Measurements from ENCODE around the gene OLFML1.

The OLFML1 gene

DNA sequence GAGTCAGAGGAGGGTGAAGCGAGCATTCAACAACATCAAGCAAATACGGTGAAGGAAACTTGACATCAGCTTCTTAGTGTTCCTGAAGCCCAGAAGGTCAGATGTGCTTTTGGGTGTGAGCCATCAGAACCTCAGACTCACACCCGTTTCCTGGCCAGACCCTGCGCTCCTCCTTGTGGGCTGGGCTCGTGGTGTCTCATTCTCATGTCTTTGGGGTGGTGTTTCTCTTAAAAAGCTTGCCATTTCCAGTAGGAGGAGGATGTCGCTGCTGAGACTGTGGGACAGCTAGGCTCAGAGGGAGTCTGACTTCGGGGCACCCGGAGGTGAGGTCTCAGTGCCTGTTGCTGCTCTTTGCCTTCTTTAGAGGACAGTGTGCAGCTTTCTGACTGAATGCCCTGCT, 52.7 kb downstream of the OLFML1 start:
- no peak overlapping the region for H3K4me3 ChIP-seq (ENCODE audit: low read length)
- H3K27ac ChIP-seq (ENCODE audit: low read length), result no peak overlapping the region
- H3K36me3 ChIP-seq (ENCODE audit: insufficient read depth, low read depth, low read length), result no peaks in the 10 kb centered on the region
- no peaks in the 10 kb centered on the region for H3K9me3 ChIP-seq (ENCODE audit: insufficient read depth, low read depth, low read length)
- H3K27me3 ChIP-seq (ENCODE audit: insufficient read depth, low read length), result no peaks in the 10 kb centered on the region
- H3K9ac ChIP-seq (ENCODE audit: low read depth, low read length), result no peak overlapping the region
- no peaks in the 10 kb centered on the region for H3K4me1 ChIP-seq (ENCODE audit: insufficient read depth, low read length)

DNA sequence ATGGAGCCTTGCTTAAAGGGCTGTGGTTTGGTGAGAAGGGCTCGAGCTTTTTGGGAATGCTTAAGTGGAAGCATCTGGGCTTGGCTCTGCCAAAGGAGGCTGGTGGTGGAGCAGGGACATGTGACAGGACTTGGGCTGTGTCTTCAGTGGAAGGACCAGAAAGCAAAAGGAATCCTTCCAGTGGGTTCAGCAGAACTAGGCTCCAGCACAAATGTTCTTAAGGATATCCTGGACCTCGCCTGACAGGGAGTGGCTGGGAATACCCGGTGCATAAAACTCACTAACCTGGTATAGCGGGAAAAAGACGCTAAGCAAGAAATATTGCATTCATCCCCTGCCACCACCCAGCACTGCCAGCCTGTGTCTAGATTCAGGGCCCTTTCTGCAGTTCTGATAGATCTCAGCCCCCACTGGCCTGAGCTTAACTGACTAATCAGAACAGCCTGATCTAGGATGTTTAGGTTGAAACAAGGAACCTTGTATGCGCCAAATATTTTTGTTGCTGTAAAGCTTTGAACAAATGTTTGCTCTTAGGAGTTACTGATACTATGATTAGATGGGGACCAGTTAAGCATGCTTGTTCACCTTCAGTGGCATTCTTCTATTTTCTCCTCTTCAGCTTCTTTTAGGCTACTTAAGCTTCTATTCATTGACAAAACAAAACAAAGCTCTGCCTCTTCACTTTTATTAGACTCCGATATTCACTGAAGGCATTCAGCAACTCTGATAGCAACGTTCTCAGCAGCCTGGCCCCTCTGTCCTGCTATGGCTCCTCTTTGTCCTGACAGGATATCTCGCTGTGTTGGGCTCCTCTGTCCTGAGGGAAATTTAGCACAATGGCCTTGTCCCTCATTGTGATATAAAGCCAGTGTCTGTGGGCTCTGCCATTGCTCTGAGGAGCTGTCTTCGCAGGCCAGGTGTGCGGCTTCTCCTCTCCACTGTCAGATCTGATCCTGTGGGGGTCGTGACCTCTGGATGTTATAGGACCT, 53.5 kb downstream of the OLFML1 start:
- H3K9me3 ChIP-seq (ENCODE audit: insufficient read depth, low read depth, low read length), result no peaks in the 10 kb centered on the region
- H3K4me1 ChIP-seq (ENCODE audit: insufficient read depth, low read length), result no peaks in the 10 kb centered on the region
- H3K9ac ChIP-seq (ENCODE audit: low read depth, low read length), result no peak overlapping the region
- no peak overlapping the region for H3K4me3 ChIP-seq (ENCODE audit: low read length)
- H3K27me3 ChIP-seq (ENCODE audit: insufficient read depth, low read length), result no peaks in the 10 kb centered on the region
- no peaks in the 10 kb centered on the region for H3K36me3 ChIP-seq (ENCODE audit: insufficient read depth, low read depth, low read length)
- H3K27ac ChIP-seq (ENCODE audit: low read length), result no peak overlapping the region

DNA sequence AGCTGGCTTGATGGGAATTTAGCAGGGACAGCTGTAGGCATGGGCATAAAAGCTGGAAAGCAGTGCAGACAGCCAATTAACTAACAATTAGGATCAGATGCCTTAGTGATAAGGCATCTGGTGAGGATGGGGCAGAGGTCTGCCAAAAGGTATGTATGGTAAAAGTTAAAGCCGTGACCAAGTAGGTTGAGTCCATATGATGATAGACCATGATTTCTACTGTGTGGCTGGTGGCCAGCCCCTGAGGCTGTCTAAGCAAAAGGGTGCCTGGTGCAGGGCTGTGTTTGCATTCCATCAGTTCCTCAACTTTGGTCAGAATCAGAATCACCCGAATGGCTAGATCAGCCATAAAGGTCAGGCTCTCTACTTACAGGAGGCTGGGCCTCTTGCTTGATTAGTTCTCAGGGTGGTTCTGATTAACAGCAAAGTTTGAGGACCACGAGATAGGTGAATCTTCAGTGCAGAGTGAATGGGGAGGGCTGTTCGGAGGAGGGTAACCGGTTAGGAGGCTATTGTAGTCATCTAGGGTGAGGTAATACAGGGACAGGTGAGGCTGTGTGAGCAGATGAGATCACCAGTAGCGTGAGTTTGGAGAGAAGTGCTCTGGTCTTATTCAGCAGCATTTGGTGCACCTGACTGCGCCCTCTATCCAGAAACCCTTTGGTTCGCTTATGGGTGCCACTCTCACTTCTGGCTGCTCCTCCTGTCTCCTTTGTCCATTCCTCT, 55.7 kb downstream of the OLFML1 start:
- Histone ChIP-seq H3K4me1 (ENCODE audit: insufficient read depth, low read length) (peaks cover 4% of the 10 kb centered on the region; the same call in 1 of the 2 replicates), H3K27ac (ENCODE audit: low read length) (no peak overlapping the region), H3K4me3 (ENCODE audit: low read length) (no peak overlapping the region)

DNA sequence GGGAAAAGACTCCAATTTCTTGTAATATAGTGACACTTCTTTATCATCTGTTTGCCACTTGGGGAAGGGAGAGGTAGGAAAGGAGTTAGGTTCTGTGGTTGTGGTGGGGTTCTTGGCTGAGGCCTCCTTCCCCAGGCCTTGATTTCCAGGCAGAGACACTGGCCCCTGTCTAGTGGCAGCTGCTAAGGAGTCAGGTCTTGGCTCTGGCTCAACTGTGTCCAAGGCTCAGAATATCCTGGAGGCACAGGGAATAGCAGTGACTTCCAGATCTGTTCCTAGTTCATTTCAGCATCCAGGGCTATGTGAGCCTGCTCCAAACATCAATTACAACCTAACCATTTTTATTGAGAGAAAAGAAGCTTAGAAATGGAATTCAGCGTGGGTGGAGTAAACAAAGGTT, 58.0 kb downstream of the OLFML1 start:
- H3K4me3 ChIP-seq (ENCODE audit: low read length), result no peak overlapping the region
- H3K36me3 ChIP-seq (ENCODE audit: insufficient read depth, low read depth, low read length), result no peaks in the 10 kb centered on the region
- peaks cover 4% of the 10 kb centered on the region; the same call in 1 of the 2 replicates for H3K4me1 ChIP-seq (ENCODE audit: insufficient read depth, low read length)
- no peak overlapping the region for H3K27ac ChIP-seq (ENCODE audit: low read length)
- no peaks in the 10 kb centered on the region for H3K27me3 ChIP-seq (ENCODE audit: insufficient read depth, low read length)
- H3K9ac ChIP-seq (ENCODE audit: low read depth, low read length), result no peak overlapping the region
- H3K9me3 ChIP-seq (ENCODE audit: insufficient read depth, low read depth, low read length), result no peaks in the 10 kb centered on the region

More for the DNA sequence above, 55.7 kb downstream of the OLFML1 start:
- Histone ChIP-seq H3K9ac (ENCODE audit: low read depth, low read length) (no peak overlapping the region), H3K27me3 (ENCODE audit: insufficient read depth, low read length) (no peaks in the 10 kb centered on the region), H3K36me3 (ENCODE audit: insufficient read depth, low read depth, low read length) (no peaks in the 10 kb centered on the region), H3K9me3 (ENCODE audit: insufficient read depth, low read depth, low read length) (no peaks in the 10 kb centered on the region)

DNA sequence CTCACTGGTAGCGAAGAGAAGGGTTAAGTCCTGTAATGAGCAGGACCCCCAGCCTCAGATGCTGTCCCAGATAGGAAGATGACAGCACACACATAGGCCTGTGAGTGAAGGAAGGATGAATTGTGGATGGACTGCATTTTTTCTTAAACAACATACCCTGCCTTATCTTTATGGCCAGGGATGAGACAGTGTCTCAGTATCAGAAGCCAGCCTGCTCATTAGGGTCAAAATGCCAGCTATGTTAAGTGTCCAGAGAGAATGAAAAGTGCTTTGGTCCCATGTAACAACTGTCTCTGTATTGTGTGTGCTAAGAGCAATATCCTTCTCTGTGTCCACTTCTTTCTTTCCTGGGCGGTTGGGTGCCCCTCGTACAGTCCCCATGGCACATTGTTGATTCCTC, 58.7 kb downstream of the OLFML1 start:
- H3K4me3 ChIP-seq (ENCODE audit: low read length), result no peak overlapping the region
- H3K9me3 ChIP-seq (ENCODE audit: insufficient read depth, low read depth, low read length), result no peaks in the 10 kb centered on the region
- no peaks in the 10 kb centered on the region for H3K36me3 ChIP-seq (ENCODE audit: insufficient read depth, low read depth, low read length)
- H3K4me1 ChIP-seq (ENCODE audit: insufficient read depth, low read length), result peaks cover 7% of the 10 kb centered on the region; the same call in 1 of the 2 replicates
- no peak overlapping the region for H3K9ac ChIP-seq (ENCODE audit: low read depth, low read length)
- no peak overlapping the region for H3K27ac ChIP-seq (ENCODE audit: low read length)
- H3K27me3 ChIP-seq (ENCODE audit: insufficient read depth, low read length), result no peaks in the 10 kb centered on the region

DNA sequence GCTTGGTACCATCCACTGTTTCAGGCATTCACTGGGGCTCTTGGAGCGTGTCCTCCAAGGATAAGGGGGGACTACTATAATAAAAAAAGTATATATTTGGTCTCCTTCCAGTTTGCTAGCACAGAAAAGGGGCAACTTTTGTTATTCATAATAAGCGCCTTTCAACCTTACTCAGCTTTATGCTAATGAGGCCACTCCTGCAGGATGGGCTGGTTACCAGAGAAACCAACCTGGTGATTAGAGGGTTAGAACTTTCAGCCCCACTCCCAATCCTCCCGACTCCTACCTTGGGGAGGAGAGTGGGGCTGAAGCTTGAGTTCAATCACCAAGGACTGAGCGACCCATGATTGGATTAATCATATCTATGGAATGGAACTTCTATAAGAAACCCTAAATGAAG, 60.3 kb downstream of the OLFML1 start:
- no peak overlapping the region for H3K27ac ChIP-seq (ENCODE audit: low read length)
- H3K4me1 ChIP-seq (ENCODE audit: insufficient read depth, low read length), result peaks cover 7% of the 10 kb centered on the region; the same call in 1 of the 2 replicates
- H3K36me3 ChIP-seq (ENCODE audit: insufficient read depth, low read depth, low read length), result no peaks in the 10 kb centered on the region
- no peaks in the 10 kb centered on the region for H3K27me3 ChIP-seq (ENCODE audit: insufficient read depth, low read length)
- H3K4me3 ChIP-seq (ENCODE audit: low read length), result no peak overlapping the region
- no peaks in the 10 kb centered on the region for H3K9me3 ChIP-seq (ENCODE audit: insufficient read depth, low read depth, low read length)
- no peak overlapping the region for H3K9ac ChIP-seq (ENCODE audit: low read depth, low read length)

DNA sequence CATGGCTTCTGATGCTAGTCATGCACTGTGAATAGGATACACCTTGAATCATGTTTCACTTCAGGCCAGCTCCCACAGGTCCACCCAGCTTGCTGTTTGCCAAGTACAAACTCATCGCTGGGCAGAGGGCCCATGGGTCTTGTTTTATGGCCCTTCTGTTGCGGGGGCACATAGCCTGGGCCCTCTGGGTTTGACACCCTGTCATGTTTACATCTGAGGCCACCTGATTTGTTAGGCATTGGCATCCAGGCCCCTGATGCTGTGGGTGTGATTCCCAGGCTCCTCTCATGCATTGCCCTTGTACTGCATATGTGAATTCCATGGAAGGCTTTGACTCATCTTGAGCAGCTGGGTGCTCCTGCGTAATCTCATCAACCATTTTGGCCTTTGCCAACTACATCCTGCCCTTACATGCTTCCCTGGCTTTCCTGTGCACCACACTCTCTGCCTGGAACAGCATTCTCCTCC, 61.1 kb downstream of the OLFML1 start:
- Histone ChIP-seq H3K4me3 (ENCODE audit: low read length) (no peak overlapping the region), H3K27me3 (ENCODE audit: insufficient read depth, low read length) (no peaks in the 10 kb centered on the region), H3K9ac (ENCODE audit: low read depth, low read length) (no peak overlapping the region), H3K27ac (ENCODE audit: low read length) (no peak overlapping the region), H3K4me1 (ENCODE audit: insufficient read depth, low read length) (peaks cover 7% of the 10 kb centered on the region; the same call in 1 of the 2 replicates), H3K36me3 (ENCODE audit: insufficient read depth, low read depth, low read length) (no peaks in the 10 kb centered on the region), H3K9me3 (ENCODE audit: insufficient read depth, low read depth, low read length) (no peaks in the 10 kb centered on the region)

DNA sequence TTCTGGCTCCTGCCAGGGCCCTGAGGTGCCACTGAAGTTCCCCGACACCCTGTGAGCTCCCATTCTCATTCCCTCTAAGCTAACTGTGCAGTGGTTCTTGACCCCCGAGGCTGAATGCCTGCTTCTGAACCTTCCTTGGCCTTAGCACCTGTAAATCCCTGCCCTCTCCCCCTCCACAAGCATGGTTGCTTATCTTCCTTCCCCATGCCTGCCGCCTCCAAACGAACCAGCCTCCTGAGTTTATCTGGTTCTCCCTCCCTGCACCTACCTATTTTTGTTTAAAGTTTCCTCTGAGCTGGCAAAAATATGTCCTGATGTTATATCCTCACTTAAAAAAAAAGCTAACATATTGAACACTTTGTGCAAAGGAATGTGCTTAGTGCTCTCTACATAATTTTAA, 62.4 kb downstream of the OLFML1 start:
- Histone ChIP-seq H3K9me3 (ENCODE audit: insufficient read depth, low read depth, low read length) (no peaks in the 10 kb centered on the region), H3K27me3 (ENCODE audit: insufficient read depth, low read length) (no peaks in the 10 kb centered on the region), H3K36me3 (ENCODE audit: insufficient read depth, low read depth, low read length) (no peaks in the 10 kb centered on the region), H3K4me3 (ENCODE audit: low read length) (no peak overlapping the region), H3K27ac (ENCODE audit: low read length) (no peak overlapping the region), H3K9ac (ENCODE audit: low read depth, low read length) (no peak overlapping the region), H3K4me1 (ENCODE audit: insufficient read depth, low read length) (peaks cover 7% of the 10 kb centered on the region; the same call in 1 of the 2 replicates)

DNA sequence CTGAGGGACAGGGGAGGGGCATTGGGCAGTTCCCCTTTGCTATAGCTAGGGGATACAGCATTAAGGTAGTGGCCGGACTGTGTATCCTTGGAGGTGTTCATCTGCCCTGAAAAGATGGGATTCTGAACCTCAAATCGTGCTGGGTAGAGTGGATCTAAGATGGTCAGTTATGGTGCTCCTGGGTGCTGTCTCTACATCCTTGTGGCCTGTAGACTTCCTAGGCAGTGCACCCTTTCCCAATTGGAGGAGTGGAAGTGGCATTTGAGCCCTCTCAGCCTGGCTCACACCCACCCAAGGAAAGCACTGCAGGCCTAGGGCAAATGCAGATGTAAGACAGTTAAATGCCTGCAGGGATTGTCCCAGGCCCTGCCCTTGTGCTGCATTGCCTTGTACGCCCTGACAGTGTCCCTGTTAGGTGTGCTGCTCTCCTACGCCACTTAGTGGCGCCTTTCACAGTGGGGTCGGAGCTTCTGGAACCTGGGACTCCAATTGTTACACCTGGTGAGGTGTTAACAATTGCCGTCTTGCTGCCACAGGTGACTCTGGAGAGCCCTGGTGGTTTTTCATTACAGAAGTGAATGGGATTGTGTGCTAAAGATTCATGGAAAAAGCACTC, 63.5 kb downstream of the OLFML1 start:
- Histone ChIP-seq H3K27ac (ENCODE audit: low read length) (no peak overlapping the region), H3K9ac (ENCODE audit: low read depth, low read length) (no peak overlapping the region), H3K4me1 (ENCODE audit: insufficient read depth, low read length) (peaks cover 7% of the 10 kb centered on the region; the same call in 1 of the 2 replicates), H3K36me3 (ENCODE audit: insufficient read depth, low read depth, low read length) (no peaks in the 10 kb centered on the region), H3K4me3 (ENCODE audit: low read length) (no peak overlapping the region), H3K27me3 (ENCODE audit: insufficient read depth, low read length) (no peaks in the 10 kb centered on the region), H3K9me3 (ENCODE audit: insufficient read depth, low read depth, low read length) (no peaks in the 10 kb centered on the region)

DNA sequence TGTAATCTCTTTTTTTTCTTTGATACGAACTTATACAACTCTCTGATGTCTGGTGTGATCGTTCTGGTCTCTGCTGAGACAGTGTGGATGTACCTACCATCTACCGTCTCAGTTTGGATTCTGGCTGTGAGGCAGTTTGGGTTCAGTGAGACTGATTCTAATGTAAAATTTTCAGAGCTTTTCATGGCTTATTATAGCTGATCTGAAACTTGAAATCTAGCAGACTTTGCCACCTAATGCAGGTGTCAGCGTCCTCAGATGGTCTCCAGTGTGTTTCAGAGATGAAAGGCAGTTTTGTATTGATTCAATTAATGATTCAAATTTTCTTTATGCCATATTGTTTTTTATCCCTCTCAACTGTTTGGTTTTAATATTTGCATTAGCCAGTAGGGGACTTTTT, 64.4 kb downstream of the OLFML1 start:
- no peaks in the 10 kb centered on the region for H3K27me3 ChIP-seq (ENCODE audit: insufficient read depth, low read length)
- no peak overlapping the region for H3K4me3 ChIP-seq (ENCODE audit: low read length)
- H3K4me1 ChIP-seq (ENCODE audit: insufficient read depth, low read length), result peaks cover 7% of the 10 kb centered on the region; the same call in 1 of the 2 replicates
- H3K9ac ChIP-seq (ENCODE audit: low read depth, low read length), result no peak overlapping the region
- no peaks in the 10 kb centered on the region for H3K9me3 ChIP-seq (ENCODE audit: insufficient read depth, low read depth, low read length)
- no peaks in the 10 kb centered on the region for H3K36me3 ChIP-seq (ENCODE audit: insufficient read depth, low read depth, low read length)
- no peak overlapping the region for H3K27ac ChIP-seq (ENCODE audit: low read length)

DNA sequence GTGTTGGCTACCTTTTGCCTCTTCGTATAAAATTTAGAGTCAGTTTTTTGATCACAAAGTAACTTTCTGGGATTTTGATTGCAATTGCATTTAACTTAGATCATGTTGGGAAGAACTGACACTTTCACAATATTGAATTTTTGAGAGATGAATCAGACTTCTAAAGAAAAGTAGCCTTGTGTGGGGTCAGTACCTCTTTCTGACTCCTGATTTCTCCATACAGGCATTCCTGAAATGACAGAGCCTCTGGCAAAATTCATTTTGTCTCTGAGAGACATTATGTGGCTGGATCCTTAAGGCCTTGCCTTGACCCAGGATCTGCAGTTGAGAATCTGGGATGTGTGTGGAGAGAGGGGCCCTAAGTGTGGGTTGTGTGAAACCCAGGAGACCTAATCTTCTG, 66.3 kb downstream of the OLFML1 start:
- no peaks in the 10 kb centered on the region for H3K9me3 ChIP-seq (ENCODE audit: insufficient read depth, low read depth, low read length)
- H3K27me3 ChIP-seq (ENCODE audit: insufficient read depth, low read length), result no peaks in the 10 kb centered on the region
- H3K4me1 ChIP-seq (ENCODE audit: insufficient read depth, low read length), result 0 out of 2 replicates have a peak, but pooled peaks cover 4% of the 10 kb centered on the region
- H3K9ac ChIP-seq (ENCODE audit: low read depth, low read length), result no peak overlapping the region
- H3K4me3 ChIP-seq (ENCODE audit: low read length), result no peak overlapping the region
- no peak overlapping the region for H3K27ac ChIP-seq (ENCODE audit: low read length)
- H3K36me3 ChIP-seq (ENCODE audit: insufficient read depth, low read depth, low read length), result no peaks in the 10 kb centered on the region
